Stimulated activated CD8-positive, alpha-beta memory T cell treated with anti-CD3 and anti-CD28 coated beads, Interleukin-15, amount 100 ng/mL, for 24 hours (primary cell): Measurements from ENCODE around the gene CPN2.

ENCODE experiments used
- DNase-seq: peaks from one replicate; pipeline ENCODE4 v3.0.0-alpha.2; 2020; ENCODE audit warnings: low read depth

Gene CPN2

DNA sequence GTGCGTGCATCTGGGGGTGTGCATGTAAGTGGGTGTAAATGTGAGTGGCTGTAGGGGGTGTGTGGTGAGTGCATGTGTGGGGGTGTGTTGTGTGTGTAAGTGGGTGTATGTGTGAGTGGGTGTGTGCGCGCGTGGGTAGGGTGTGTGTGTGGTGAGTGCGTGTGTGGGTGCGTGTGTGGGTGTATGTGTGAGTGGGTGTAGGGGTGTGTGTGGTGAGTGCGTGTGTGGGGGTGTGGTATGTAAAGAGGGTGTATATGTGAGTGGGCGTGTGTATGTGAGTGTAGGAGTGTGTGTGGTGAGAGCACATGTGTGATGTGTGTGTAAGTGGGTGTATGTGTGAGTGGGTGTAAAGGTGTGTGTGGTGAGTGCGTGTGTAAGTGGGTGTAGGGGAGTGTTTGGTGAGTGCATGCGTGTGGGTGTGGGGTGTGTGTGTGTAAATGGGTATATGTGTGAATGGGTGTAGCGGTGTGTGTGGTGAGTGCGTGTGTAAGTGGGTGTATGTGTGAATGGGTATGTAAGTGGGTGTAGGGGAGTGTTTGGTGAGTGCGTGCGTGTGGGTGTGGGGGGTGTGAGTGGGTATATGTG, 916 bp upstream of the CPN2 start:
- no peak for DNase-seq

DNA sequence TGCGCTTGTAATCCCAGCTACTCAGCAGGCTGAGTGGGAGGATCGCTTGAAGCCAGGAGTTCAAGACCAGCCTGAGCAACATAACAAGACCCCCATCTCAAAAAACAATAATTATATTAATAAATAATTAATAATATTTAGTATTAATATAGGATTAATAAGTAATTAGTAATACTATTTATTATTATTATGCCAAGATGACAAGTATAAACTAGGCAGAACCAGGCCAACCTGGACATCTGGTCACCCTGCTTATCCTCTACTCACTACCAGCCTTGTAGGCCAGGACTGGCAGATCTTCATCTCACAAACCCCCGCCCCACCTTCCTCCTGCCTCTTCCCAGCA, 429 bp downstream of the CPN2 start:
- DNase-seq = no peak

DNA sequence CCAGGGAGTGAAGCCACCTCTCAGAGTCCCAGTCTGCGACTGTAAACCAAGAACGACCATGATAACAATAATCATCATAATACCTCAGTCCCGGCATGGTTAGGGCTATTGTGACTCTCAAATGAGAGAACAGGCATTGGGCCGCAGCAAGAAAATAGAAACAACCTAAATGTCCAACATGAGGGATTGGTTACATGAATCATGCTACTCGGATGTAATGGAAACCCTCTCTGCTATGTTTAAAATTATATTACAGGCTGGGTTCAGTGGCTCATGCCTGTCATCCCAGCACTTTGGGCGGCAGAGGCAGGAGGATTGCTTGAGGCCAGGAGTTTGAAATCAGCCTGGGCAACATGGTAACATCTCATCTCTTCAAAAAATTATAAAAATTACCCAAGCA, 2.8 kb downstream of the CPN2 start:
- DNase-seq = no peak

DNA sequence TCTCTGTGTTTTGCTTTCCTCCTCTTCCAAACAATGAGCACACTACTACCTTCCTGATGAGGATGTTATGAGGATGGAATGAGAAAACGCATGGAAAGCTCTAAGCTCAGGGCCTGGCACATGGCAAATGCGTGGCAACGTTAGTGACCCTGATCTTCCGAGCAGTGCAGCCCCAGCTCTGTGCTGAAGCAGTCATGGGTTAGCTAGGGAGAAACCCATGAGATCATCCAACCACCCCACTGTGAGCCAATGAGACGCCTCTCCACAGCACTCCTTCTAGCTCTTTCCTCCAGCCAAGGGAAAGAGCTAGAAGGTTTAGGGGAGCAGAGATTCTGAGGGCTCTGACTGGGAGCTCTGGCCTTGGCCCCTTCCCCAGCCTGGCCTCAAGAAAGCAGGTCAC, 4.5 kb downstream of the CPN2 start:
- no peak for DNase-seq

DNA sequence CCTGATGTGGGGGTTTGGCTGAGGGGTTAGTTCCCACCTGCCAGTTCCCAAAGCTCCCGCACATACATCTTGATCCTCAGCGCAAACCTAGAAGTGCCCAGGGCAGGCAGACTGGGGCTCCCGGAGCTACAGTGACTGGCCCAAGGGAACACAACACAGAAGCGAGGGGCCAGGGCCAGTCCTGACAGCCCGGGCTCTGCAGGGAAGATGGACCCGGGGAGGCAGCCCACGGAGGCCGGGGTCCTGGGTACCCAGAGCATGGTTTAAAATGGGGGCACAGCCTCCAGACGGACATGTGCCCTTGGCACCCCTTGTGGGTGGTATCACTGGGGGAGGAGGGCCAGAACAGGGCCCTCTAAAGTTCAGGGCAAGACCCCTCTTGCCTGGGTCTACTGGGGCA, 5.1 kb downstream of the CPN2 start:
- no peak for DNase-seq

DNA sequence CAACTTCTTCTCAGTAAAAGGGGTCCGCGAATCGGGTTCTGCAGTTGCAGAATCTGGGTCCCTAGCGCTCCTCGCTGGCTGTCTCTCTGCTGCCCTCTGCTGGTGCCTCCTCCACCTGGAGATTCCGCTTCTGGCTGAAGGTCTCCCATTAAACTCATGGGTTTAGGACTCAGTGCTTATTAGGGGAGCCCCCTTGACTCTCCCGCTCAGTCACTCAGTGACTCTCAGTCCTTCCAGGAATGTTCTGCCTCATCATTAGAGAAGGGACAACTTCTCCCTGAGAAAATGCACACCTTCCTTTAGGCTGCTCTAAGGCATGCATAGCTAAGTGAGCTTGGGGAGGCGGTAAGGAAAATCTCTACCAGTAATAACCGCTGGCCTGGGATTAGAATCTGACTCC, 7.1 kb downstream of the CPN2 start:
- peak; percentile 58 for DNase-seq

DNA sequence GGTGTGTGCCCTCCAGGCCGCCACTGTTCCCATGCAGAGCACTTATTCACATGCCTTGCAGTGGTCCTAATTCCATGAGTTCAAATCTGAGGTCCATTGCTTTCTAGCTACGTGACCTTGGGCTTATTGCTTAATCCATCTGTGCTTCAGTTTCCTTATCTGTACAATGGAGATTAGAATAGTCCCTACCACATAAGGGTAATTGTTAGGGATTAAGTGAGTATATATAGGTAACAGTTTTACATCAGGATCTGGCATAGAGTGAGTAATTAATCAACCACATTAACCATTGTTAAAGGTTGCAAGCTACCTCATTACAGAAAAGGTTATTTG, 7.6 kb downstream of the CPN2 start:
- DNase-seq = no peak

DNA sequence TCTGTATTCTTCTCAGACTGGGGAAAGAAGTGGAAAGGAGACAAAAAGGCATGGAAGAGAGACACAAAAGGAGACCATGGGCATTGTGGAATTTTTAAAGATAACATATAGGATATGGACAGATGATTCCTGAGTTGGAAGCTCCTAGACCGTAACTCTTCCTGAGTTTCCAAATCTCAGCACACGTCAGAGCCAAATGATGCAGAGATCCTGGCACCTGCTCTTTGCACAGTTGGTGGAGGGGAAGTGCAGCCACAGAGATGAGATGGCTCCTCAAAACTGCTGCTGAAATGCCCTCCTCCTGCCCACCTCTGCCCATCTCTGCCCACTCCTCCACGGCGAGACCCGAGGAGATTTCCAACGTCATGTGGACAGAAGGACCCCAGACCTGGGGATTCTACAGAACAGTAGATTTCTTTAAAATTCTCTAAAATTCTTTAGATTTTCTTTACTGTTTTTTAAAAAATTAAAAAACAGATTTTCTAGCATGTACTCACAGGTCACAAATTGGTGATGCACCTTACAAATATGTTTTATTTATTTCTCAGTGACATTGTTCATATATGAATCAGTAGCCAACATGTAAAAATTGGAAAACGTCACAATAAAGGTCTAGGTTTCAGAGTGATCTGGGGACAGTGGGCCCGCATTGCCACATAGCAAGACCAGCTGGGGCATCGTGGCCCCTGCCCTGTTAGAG, 8.1 kb downstream of the CPN2 start:
- no peak for DNase-seq

DNA sequence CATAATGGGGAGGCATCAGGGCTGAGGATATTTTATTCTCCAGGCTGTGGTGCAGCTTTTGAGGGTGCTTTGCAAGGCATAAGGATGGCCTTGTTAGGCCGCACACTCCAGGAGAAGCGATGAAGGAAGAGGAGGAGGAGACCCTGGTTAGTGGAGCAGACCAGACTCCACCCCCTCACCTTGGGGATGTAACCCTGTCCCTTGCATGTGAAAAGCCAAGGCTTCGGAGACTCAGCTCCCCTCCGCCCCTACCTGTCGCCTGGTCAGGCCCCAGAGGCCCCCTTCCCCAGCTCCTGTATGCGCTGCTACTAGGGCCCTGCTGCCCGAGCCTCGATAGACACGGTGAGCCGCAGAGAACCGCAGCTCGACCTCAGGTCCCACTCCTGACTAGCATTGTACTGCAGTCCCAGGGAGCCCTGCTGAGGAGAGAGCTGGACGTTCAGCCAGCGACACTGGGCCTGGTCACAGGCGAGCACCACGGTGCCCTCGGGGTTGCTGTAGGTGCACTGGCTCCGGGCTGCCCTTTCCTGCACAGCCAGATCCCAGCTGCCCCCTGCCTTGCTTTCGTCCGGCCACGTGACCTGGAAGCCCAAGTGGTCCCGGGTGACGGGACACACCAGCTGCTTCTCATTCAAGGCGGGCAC, 10.2 kb downstream of the CPN2 start:
- no peak for DNase-seq

DNA sequence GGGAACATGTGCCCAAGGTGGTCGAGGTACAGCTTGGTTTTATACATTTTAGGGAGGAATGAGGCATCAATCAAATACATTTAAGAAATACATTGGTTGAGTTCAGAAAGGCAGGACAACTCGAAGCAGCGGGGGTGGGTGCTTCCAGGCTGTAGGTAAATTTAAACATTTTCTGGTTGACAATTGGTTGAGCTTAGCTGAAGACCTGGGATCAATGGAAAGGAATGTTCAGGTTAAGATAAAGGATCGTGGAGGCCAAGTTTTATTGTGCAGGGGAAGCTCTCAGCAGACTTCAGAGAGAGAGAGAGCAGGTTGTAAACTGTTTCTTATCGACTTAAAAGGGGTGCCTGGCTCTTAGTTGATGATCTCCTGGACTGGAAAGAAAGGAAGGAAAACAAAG, 11.3 kb downstream of the CPN2 start:
- DNase-seq = no peak

DNA sequence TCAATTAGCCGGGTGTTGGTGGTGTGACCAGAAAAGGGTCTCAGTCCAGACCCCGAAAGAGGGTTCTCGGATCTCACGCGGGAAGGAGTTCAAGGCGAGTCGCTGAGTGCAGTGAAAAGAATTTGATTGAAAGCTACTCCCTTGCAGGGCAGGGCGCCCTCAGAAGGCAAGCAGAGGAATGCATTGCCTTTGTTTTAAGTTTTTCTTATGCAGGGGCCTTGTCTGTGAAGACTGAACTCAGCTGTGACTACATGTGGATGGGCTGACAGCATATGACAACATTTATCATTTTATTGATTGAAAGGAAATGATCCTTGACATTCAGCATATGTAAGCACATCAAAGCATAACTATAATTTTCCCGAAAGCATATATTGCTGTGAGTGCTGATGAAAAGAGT, 11.8 kb downstream of the CPN2 start:
- no peak for DNase-seq

DNA sequence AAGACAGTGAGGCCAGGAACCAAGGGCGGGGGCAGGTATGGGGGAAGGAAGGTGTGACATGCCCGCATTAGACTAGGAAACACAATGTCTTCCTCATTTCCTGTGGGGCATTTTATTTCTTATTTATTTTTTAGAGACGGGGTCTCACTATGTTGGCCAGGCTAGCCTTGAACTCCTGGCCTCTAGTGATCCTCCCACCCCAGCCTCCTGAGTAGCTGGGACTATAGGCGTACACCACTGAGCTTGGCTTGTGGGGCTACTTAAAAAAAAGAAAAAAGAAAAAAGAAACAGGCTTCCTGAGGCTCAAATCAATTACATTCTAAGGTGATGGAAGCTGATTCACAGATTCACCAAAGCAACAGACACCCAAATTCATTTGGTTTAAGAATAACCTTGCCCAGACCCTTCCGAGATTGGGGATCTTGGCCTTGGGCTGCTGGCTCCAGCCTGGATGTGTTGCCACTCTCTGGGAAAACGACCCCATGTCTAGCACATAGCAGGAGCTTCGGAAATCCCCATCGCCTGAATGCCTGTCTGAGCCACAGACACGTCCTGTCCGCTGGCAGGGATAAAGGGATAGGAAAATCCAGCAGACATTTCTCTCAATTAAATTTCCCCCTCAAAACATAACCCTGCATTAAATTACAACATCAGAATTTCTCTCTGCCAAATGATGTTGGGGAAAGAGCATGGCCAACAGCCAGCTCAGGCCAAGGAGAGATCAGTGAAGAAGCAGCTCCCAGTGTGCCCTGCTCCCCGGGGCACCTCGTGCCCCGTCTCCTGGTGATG, 13.0 kb downstream of the CPN2 start:
- no peak for DNase-seq

DNA sequence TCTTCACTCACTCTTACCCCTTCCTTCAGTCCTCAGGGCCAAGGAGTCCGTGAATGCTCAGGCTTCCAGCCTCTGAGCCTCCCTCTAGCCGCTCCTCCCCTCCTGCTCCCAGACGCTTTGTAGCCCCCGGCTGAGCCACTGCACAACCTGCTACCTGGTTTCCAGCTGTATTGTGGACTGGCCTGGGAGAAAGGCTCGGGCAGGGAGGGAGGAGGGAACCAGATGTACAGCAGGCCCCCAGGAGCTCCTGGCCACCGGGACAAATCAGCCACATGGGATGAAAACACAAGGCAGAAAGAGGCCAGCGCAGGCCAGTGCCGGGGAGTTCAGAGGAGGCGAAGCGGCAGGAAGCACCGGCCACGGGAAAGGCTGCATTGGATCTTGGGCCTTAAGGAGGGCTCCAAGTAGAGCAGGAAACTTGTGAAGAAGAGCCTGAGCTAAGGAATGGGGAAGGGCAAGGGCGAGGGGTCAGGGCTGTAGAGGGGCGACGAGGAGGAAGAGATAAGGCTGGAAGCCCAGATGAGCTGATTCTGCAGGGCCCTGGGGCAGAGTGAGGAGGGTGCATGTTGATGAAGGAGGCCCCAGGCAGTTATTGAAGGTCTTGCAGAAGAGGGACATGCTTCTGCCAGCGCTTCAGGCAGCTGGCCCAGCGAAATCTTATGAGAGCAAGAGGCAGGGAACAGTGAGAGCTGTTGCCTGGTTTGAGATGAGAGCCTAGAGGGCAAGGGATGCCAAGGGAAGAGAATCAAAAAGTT, 14.3 kb downstream of the CPN2 start:
- no peak for DNase-seq

DNA sequence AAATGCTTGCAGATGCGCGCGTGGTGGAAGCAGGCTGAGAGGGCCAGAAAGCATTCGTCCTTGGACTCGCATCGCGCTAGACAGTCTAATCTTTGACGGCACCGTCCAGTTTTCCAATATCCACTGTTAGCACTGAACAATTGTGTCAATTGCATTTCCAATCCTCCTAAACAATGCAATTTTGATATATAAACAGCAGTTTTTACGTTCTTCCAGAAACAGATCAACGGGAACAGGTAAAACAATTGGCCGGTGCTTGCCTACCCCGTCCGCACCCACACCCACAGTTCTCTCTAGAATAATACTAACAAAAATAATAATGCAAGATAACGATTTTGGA, 17.2 kb downstream of the CPN2 start:
- DNase-seq = no peak

DNA sequence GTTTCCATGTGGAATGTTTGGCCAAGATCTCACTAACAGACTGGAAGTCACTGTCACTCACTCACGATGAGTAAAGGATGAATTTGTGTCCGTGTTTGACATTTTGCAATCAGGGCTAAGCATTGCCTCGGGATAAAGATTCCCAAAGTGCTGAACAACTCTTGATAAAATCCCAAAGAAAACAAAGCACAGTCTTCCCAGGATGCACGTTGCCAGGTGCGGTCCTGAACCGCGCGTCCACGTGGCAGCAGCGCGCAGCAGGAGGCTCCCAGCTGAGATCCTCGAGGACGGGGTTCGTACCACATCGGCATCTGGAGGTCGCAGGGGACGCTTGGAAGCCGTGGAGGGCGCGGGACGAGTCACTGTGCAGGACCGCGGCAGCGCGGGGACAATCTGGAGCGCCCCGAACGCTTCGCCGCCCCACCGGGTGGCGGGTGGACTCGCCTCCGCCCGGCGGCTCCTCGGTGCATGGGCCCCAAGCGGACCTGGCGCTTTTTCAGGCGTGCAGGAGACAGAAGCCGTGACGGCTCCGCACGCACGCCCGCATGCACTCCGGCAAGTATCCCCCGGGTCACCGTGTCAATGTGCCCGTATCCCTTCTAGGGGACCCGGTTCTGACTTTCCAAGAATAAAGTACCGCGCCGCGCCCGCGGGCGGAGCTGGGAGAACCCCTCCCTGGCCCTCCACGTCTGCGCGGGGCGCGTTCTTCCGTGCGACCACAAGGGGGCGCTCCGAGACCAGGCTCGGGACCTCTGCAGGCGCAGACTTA, 17.7 kb downstream of the CPN2 start:
- DNase-seq = peak; percentile 95

DNA sequence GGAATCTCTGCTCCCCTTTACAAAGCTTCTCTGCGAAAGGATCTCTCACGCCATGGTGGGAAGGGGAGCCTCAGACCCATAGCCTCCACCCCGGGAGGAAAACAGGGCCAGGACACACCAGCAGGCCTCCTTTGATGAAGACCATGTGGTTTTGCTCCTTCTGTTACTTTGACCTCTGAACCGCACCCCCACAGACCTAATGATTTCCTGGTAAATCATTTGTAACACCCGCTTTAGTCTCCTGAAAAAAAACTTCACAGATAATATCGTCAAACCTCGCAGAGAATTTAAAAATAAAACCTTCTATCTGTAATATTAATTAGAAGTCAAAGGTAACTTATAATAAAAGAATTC, 18.3 kb downstream of the CPN2 start:
- no peak for DNase-seq

DNA sequence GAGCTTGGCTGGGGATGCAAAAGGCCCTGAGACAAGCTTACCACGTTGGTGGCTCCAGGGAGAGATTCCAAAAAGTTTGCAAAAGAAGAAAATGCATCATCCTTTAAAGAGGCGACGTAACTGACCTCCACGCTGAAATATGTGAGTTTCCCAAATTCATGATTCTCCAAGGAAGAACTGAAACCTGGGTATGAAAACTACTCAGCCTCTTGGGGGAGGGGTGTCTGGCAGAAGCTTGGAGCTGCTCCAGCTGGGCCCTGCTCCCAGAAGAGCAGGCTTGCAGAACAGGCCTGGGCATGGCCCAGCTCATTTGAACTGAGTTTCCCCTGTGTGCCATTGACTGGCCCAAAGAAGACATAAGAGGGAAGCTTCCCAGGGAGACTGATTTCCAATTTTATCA, 20.5 kb downstream of the CPN2 start:
- DNase-seq = no peak

DNA sequence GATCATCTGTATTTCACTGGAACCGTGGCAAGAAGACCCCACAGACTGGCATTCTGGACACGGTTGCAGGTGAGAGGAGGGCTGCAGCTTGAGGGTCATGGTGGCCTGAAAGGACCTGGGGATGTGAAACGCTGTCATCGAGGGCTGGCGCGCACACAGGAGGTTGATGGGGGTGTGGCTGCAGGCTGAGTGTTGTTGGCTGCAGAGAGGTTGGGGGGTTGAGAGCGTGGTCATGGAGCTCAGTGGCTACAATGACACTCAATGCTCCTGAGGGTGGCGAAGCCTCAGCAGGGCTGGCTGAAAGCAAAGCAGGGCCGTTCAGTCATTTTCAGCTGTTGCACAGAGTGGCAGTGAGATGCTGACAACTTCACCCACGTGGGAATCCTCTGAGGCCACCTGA, 21.0 kb downstream of the CPN2 start:
- no peak for DNase-seq

DNA sequence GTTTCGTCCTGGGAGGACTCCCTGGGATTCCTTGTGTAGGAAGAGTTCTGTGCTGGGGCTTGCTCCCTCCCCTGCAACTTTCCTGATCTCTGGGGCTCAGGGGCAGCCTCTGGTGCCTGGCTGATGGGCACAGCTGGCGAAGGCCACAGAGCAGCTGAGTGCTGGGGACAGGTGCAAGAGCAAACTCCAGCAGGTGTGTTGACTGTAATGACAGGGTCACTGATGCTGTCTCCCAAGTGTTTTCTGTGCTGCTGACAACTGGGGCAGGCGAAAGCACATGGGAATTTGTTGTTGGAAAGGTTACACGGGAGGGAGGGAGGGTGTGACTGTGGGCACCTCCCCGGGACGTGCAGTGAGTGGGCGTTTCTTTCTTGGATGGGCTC, 21.6 kb downstream of the CPN2 start:
- DNase-seq = no peak

DNA sequence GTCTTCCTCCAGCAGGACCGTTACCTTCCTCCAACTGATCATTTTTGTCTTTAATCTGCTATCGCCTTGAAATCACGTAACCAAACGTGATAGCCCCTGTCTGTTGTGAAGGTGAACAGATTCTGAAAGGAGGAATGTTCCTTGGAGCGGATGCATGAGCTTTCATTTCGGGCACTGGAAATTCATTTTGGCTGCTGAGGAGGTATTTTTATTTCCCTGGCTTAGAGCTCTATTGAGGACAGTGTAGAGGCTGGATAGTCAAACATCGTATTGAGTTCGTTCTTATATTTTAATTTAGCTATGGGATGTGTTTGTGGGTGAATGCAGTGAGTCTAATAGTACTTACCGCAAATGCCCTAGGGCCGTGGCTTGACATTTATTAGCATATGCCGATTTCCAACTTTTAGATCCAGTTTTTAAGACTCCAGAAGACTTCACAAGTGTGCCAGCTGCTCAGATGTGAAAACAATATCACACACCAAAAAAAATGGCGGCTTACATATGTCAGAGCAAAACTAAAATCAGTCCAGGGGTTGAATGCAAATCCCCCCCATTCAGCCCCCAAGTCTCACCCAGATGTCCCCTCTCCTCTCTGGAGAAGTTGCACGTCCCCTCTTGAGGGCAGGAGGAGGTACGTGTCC, 22.1 kb downstream of the CPN2 start:
- no peak for DNase-seq

DNA sequence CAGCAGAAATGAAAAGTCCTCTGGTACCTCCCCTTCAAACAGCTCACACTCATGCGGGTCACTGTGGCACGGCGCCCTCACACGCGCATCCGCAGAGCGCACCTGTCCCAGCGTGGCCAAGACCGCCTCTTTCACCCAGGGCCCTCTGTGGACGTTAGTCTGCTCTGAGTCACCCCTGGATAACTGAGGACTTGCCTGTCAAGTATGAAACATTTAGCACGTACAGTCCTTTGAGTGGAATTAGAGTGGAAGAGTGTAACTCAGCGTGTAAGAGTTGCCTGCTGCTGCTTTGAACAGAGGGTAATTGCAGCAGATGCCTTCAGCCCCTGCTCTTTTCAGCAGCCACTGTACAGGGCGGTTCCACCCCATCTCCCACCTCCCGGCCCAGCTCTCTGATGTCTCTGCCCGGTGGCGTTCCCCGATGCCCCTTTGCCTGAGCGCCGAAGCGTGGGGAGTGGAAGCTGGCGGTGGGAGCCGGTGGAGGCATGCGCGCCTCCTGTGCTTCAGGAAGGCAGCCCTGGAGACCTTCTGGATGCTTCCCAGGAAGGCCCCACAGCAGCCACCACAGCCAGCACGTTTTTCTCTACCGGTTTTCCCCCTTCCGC, 23.0 kb downstream of the CPN2 start:
- no peak for DNase-seq
